Liver (tissue), 9 donors: ENCODE results near the gene PAFAH1B2. TPM values are rescaled to one million over a fixed set of nuclear protein-coding genes. Genes with fewer than 3 reads are reported as not detected.
A peak's percentile ranks its signal among the peaks of the same experiment; 100 is the strongest.

Source experiments
- DNase-seq: peaks from one replicate; pipeline ENCODE4 v3.0.0-alpha.2; 2017; ENCODE audit warnings: low spot score
- H3K27ac ChIP-seq, 2 donors: one replicate each; pipeline ENCODE4 v1.7.0; 2013; ENCODE audit warnings: inconsistent platforms in 2 of 2, low read length in 2 of 2, control low read depth in 1 of 2, low read depth in 1 of 2, mild to moderate bottlenecking in 1 of 2
- H3K27me3 ChIP-seq, 4 donors: one replicate each; pipeline versions ENCODE4 v1.6.1 to v1.7.0; 2013; ENCODE audit warnings: low read length in 3 of 4, inconsistent platforms in 1 of 4, mild to moderate bottlenecking in 1 of 4, moderate library complexity in 1 of 4; ENCODE audit not compliant: control insufficient read depth in 4 of 4, insufficient read depth in 4 of 4
- H3K36me3 ChIP-seq, 4 donors: one replicate each; pipeline versions ENCODE4 v1.6.1 to v1.7.0; 2013; ENCODE audit warnings: low read length in 3 of 4, mild to moderate bottlenecking in 3 of 4, low read depth in 1 of 4, moderate library complexity in 1 of 4; ENCODE audit not compliant: control insufficient read depth in 4 of 4, insufficient read depth in 3 of 4
- H3K4me1 ChIP-seq, 4 donors: one replicate each; pipeline versions ENCODE4 v1.6.1 to v1.7.0; 2013; ENCODE audit warnings: low read length in 3 of 4, mild to moderate bottlenecking in 3 of 4, moderate library complexity in 1 of 4; ENCODE audit not compliant: control insufficient read depth in 4 of 4, insufficient read depth in 4 of 4
- H3K4me3 ChIP-seq, 3 donors: one replicate each; pipeline versions ENCODE4 v1.6.1 to v1.7.0; 2013; ENCODE audit warnings: low read length in 3 of 3, control low read depth in 1 of 3, low read depth in 1 of 3, mild to moderate bottlenecking in 1 of 3
- H3K9ac ChIP-seq, 2 donors: one replicate each; pipeline ENCODE4 v1.7.0; 2013; ENCODE audit warnings: low read length in 2 of 2, mild to moderate bottlenecking in 2 of 2, moderate library complexity in 2 of 2, control low read depth in 1 of 2, low read depth in 1 of 2
- H3K9me3 ChIP-seq, 4 donors: one replicate each; pipeline versions ENCODE4 v1.6.1 to v1.7.0; 2013; ENCODE audit warnings: low read length in 3 of 4; ENCODE audit not compliant: control insufficient read depth in 4 of 4
- CTCF ChIP-seq: fragments of 150-350 bp; IDR thresholded peaks from 2 replicates; pipeline ENCODE4 v1.5.1; 2017; ENCODE audit warnings: improper control_type of control experiment, low read depth, low read length; ENCODE audit not compliant: missing input control
- GABPA ChIP-seq, 2 donors: IDR thresholded peaks in 1 of 2; conservative IDR thresholded peaks in 1 of 2; 2 replicates each; pipeline ENCODE4 v1.6.1; 2016; ENCODE audit warnings: antibody characterized with exemption in 2 of 2, mild to moderate bottlenecking in 1 of 2, moderate library complexity in 1 of 2
- HNF4G ChIP-seq: IDR thresholded peaks from 2 replicates; pipeline ENCODE4 v1.6.1; 2016; ENCODE audit warnings: antibody characterized with exemption
- JUND ChIP-seq, 2 donors: IDR thresholded peaks; 2 replicates each; pipeline ENCODE4 v1.6.1; 2016; ENCODE audit warnings: antibody characterized with exemption in 2 of 2
- RAD21 ChIP-seq, 2 donors: IDR thresholded peaks; 2 replicates each; pipeline ENCODE4 v1.6.1; 2016; ENCODE audit warnings: antibody characterized with exemption in 2 of 2, mild to moderate bottlenecking in 2 of 2
- REST ChIP-seq: IDR thresholded peaks from 2 replicates; pipeline ENCODE4 v1.6.1; 2016; ENCODE audit warnings: antibody characterized with exemption, mild to moderate bottlenecking
- RXRA ChIP-seq, 2 donors: IDR thresholded peaks; 2 replicates each; pipeline ENCODE4 v1.6.1; 2017 to 2018; ENCODE audit warnings: antibody characterized with exemption in 2 of 2, mild to moderate bottlenecking in 1 of 2
- TAF1 ChIP-seq: conservative IDR thresholded peaks from 2 replicates; pipeline ENCODE4 v1.6.1; 2016; ENCODE audit warnings: antibody characterized with exemption, mild to moderate bottlenecking
- YY1 ChIP-seq: IDR thresholded peaks from 2 replicates; pipeline ENCODE4 v1.6.1; 2016; ENCODE audit warnings: antibody characterized with exemption, mild to moderate bottlenecking
- ZBTB33 ChIP-seq: IDR thresholded peaks from 2 replicates; pipeline ENCODE4 v1.6.1; 2016; ENCODE audit warnings: antibody characterized with exemption
- WGBS: extraction: QIAGEN DNeasy Blood & Tissue Kit; methylation state at CpG from one replicate; pipeline ENCODE4 v1.1.7; 2013; 5-methylcytosine and 5-hydroxymethylcytosine counted together
- polyA plus RNA-seq, 2 donors: library from polyadenylated mRNA; stranded (reverse) in 1 of 2; unstranded in 1 of 2; fragments of 200-250 nt in 1 of 2; fragments of >200 nt in 1 of 2; fragmentation: Nextera tagmentation in 1 of 2; extraction: Ambion mirVana in 1 of 2; gene quantifications; one replicate each; pipeline versions ENCODE4 v1.2.1 to v1.2.3, GENCODE V29; 2013 to 2015
- total RNA-seq, 2 donors: library from RNA; depleted of rRNA; stranded (reverse); fragments of >200 nt; gene quantifications; one replicate each; pipeline ENCODE4 v1.2.3, GENCODE V29; 2014
- donor health status: healthy.
- donor health status: healthy.
- donor health status: healthy.
- donor health status: healthy.
- donor health status: healthy.

Gene PAFAH1B2
- total and polyA plus RNA-seq, 4 donors: 12.7 to 39.8 (median 24.9) TPM

GRCh38 chr11:117097014-117097388 lies 47.1 kb upstream of the PAFAH1B2 start:
- H3K36me3 ChIP-seq: no peaks in the 10 kb centered on the region
- peak overlapping the region; percentile 78 to 96 (median 87) for H3K4me3 ChIP-seq
- no peaks in the 10 kb centered on the region for H3K27me3 ChIP-seq
- DNase-seq: no peak
- H3K9ac ChIP-seq: peak overlapping the region; percentile 72 to 82
- H3K4me1 ChIP-seq: peaks cover 5 to 60% (median 42%) of the 10 kb centered on the region in 4 donors
- WGBS: 23% methylated on average over 6 of the region's 6 CpGs
- TF ChIP-seq CTCF (no peak), ZBTB33 (no peak), RXRA (IDR thresholded peaks at IDR 0.05) (no peak), GABPA (IDR thresholded peaks at IDR 0.05 in 1 of 2, conservative IDR thresholded peaks at IDR 0.05 in 1 of 2) (no peak), HNF4G (no peak), TAF1 (no peak)
- no peaks in the 10 kb centered on the region for H3K9me3 ChIP-seq
- H3K27ac ChIP-seq: peak overlapping the region; percentile 92 to 94

GRCh38 chr11:117097389-117098268 lies 46.5 kb upstream of the PAFAH1B2 start:
- H3K9ac ChIP-seq: peak overlapping the region; percentile 82 to 89
- no peaks in the 10 kb centered on the region for H3K9me3 ChIP-seq
- no peaks in the 10 kb centered on the region for H3K36me3 ChIP-seq
- H3K4me3 ChIP-seq: peak overlapping the region; percentile 78 to 96 (median 87)
- peaks cover 5 to 54% (median 37%) of the 10 kb centered on the region in 4 donors for H3K4me1 ChIP-seq
- H3K27ac ChIP-seq: peak overlapping the region; percentile 92 to 94
- peak; percentile 65 for DNase-seq
- WGBS: under 1% methylated on average over 65 of the region's 65 CpGs
- H3K27me3 ChIP-seq: no peaks in the 10 kb centered on the region
- peak; percentile 18 for TF ChIP-seq YY1
- no peak for TF ChIP-seq CTCF
- peak in 1 of 2 donors; percentile 5 for TF ChIP-seq RAD21 (IDR thresholded peaks at IDR 0.05)
- no peak for TF ChIP-seq REST
- TF ChIP-seq JUND (IDR thresholded peaks at IDR 0.05): no peak
- TF ChIP-seq TAF1: no peak
- TF ChIP-seq GABPA (IDR thresholded peaks at IDR 0.05 in 1 of 2, conservative IDR thresholded peaks at IDR 0.05 in 1 of 2): no peak
